Measurements from ENCODE around the gene LRGUK. TPM values are rescaled to one million over a fixed set of nuclear protein-coding genes. Genes with fewer than 3 reads are reported as not detected.

Gene LRGUK
- total RNA-seq, 1 experiment from 2014 or later = 1.5 TPM

GRCh38 chr7:134248196-134248595, 121.1 kb downstream of the LRGUK start:
- no peak for DNase-seq
- no peak overlapping the region for H2BK120ac ChIP-seq (ENCODE audit: low read depth, low read length, poor library complexity, severe bottlenecking)
- no peak overlapping the region for H3K56ac ChIP-seq (ENCODE audit: insufficient read length, low read depth, low read length)
- H2BK15ac ChIP-seq (ENCODE audit: low read depth, low read length) = no peak overlapping the region
- Mint-ChIP-seq H3K4me3 (no peak overlapping the region), H3K36me3 (ENCODE audit: insufficient read depth in 1 of 3, low read depth in 3 of 3) (peaks cover 0 to 2% (median 0%) of the 10 kb centered on the region in 3 experiments; a peak in 2 of 7 replicates), H3K27me3 (ENCODE audit: low read depth) (peaks cover 1% of the 10 kb centered on the region), H3K4me1 (no peaks in the 10 kb centered on the region; a peak in 1 of 4 replicates), H3K9me3 (peaks cover 2 to 3% of the 10 kb centered on the region in 2 experiments; a peak in 4 of 5 replicates), H3K27ac (no peak overlapping the region)
- TF ChIP-seq, protein P1, sequence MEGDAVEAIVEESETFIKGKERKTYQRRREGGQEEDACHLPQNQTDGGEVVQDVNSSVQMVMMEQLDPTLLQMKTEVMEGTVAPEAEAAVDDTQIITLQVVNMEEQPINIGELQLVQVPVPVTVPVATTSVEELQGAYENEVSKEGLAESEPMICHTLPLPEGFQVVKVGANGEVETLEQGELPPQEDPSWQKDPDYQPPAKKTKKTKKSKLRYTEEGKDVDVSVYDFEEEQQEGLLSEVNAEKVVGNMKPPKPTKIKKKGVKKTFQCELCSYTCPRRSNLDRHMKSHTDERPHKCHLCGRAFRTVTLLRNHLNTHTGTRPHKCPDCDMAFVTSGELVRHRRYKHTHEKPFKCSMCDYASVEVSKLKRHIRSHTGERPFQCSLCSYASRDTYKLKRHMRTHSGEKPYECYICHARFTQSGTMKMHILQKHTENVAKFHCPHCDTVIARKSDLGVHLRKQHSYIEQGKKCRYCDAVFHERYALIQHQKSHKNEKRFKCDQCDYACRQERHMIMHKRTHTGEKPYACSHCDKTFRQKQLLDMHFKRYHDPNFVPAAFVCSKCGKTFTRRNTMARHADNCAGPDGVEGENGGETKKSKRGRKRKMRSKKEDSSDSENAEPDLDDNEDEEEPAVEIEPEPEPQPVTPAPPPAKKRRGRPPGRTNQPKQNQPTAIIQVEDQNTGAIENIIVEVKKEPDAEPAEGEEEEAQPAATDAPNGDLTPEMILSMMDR (conservative IDR thresholded peaks at IDR 0.05) = no peak
- H3K79me1 ChIP-seq (ENCODE audit: insufficient read depth, low read depth, low read length, poor library complexity, severe bottlenecking) = no peaks in the 10 kb centered on the region
- H2AK5ac ChIP-seq (ENCODE audit: insufficient read length, low read length) = no peak overlapping the region
- no peaks in the 10 kb centered on the region for H3K27me3 ChIP-seq (ENCODE audit: insufficient read depth, low read length)
- no peak overlapping the region for H2BK20ac ChIP-seq (ENCODE audit: low read depth, low read length, poor library complexity, severe bottlenecking)
- no peak overlapping the region for H4K5ac ChIP-seq (ENCODE audit: insufficient read length, low read depth, low read length)
- no peak overlapping the region for H3K27ac ChIP-seq (ENCODE audit: insufficient read length, low read depth, low read length)
- H4K91ac ChIP-seq (ENCODE audit: insufficient read length, low read depth, low read length) = no peak overlapping the region
- H4K20me1 ChIP-seq (ENCODE audit: control insufficient read depth, insufficient read depth, insufficient read length) = no peaks in the 10 kb centered on the region
- H3K9ac ChIP-seq (ENCODE audit: extremely low read depth, insufficient read length, low read length) = no peak overlapping the region
- H3K9me3 ChIP-seq (ENCODE audit: control insufficient read depth, low read depth, low read length) = no peaks in the 10 kb centered on the region
- no peak overlapping the region for H3T11ph ChIP-seq (ENCODE audit: low read length)
- no peak overlapping the region for H3K18ac ChIP-seq (ENCODE audit: insufficient read length, low read depth, low read length)
- H4K8ac ChIP-seq (replicated peaks; ENCODE audit: insufficient read length, low read depth, low read length) = no peak overlapping the region
- no peak overlapping the region for H2BK5ac ChIP-seq (ENCODE audit: insufficient read length, low read length)
- H3K23me2 ChIP-seq (ENCODE audit: insufficient read length, low read depth, low read length, poor library complexity, severe bottlenecking) = no peaks in the 10 kb centered on the region
- no peak overlapping the region for H2BK12ac ChIP-seq (ENCODE audit: insufficient read length, low read depth, low read length)
- H3K79me2 ChIP-seq (ENCODE audit: insufficient read depth, low read length) = no peaks in the 10 kb centered on the region
- no peak overlapping the region for H3K4ac ChIP-seq (ENCODE audit: low read depth, low read length)
- no peak overlapping the region for H3K14ac ChIP-seq (ENCODE audit: insufficient read depth, low read length)
- 100% methylated on average over 1 of the region's 3 CpGs for WGBS (ENCODE audit: extremely low coverage, insufficient read length, low lambda C conversion rate)
- H2AFZ ChIP-seq (ENCODE audit: low read length) = no peak overlapping the region
- H3K4me2 ChIP-seq (ENCODE audit: insufficient read depth, insufficient read length, low read length) = no peak overlapping the region
- no peaks in the 10 kb centered on the region for H3K4me1 ChIP-seq (ENCODE audit: insufficient read depth, low read length)
- no peak overlapping the region for H3K23ac ChIP-seq (ENCODE audit: insufficient read length, low read depth, low read length)
